Measurements from ENCODE around the gene SUN1. TPM values are rescaled to one million over a fixed set of nuclear protein-coding genes. Genes with fewer than 3 reads are reported as not detected.

SUN1 gene
- total and polyA plus RNA-seq, 2 donors from 2014 or later: 40.4 to 168 TPM

- Histone ChIP-seq H3K4me3 (ENCODE audit: low read length in 3 of 3) (no peak overlapping the region), H3K27ac (ENCODE audit: low read depth in 2 of 2, low read length in 2 of 2) (no peak overlapping the region), H3K9ac (ENCODE audit: low read length in 3 of 3) (no peak overlapping the region), H3K4me1 (ENCODE audit: control insufficient read depth in 2 of 3, insufficient read depth in 2 of 3, low read depth in 1 of 3, low read length in 3 of 3) (no peaks in the 10 kb centered on the region), H3K27me3 (ENCODE audit: control insufficient read depth, insufficient read depth, low read length) (no peaks in the 10 kb centered on the region), H3K9me3 (ENCODE audit: control insufficient read depth in 2 of 3, insufficient read depth in 1 of 3, low read length in 3 of 3) (no peaks in the 10 kb centered on the region), H3K36me3 (ENCODE audit: control insufficient read depth in 2 of 3, insufficient read depth in 3 of 3, low read length in 3 of 3) (peaks cover 2 to 25% (median 13%) of the 10 kb centered on the region in 3 donors)
- DNase-seq (peak in 1 of 5 donors; percentile 65), FAIRE-seq (no peak)
- intact Hi-C loops (cut with DNase I): loop anchor here (10.0 kb wide), 1 partner anchor 91 kb away; the partner anchor contains the start of gene GET4
- TF ChIP-seq CTCF (IDR thresholded peaks at IDR 0.05; ENCODE audit: borderline replicate concordance, extremely low read depth, insufficient read depth): no peak
Measured at GRCh38 chr7:783556-784490, 48.5 kb upstream of the SUN1 start.

- DNase-seq (peak in 1 of 5 donors; percentile 51), FAIRE-seq (no peak)
- peaks cover 2 to 23% (median 10%) of the 10 kb centered on the region in 3 donors for H3K36me3 ChIP-seq (ENCODE audit: control insufficient read depth in 2 of 3, insufficient read depth in 3 of 3, low read length in 3 of 3)
- no peaks in the 10 kb centered on the region for H3K4me1 ChIP-seq (ENCODE audit: control insufficient read depth in 2 of 3, insufficient read depth in 2 of 3, low read depth in 1 of 3, low read length in 3 of 3)
- H3K27me3 ChIP-seq (ENCODE audit: control insufficient read depth, insufficient read depth, low read length): no peaks in the 10 kb centered on the region
- H3K27ac ChIP-seq (ENCODE audit: low read depth in 2 of 2, low read length in 2 of 2): no peak overlapping the region
- H3K9me3 ChIP-seq (ENCODE audit: control insufficient read depth in 2 of 3, insufficient read depth in 1 of 3, low read length in 3 of 3): no peaks in the 10 kb centered on the region
- H3K9ac ChIP-seq (ENCODE audit: low read length in 3 of 3): no peak overlapping the region
- intact Hi-C loops (cut with DNase I): loop anchor here (10.0 kb wide), 1 partner anchor 90 kb away; the partner anchor contains the start of gene GET4
- no peak overlapping the region for H3K4me3 ChIP-seq (ENCODE audit: low read length in 3 of 3)
- TF ChIP-seq CTCF (IDR thresholded peaks at IDR 0.05; ENCODE audit: borderline replicate concordance, extremely low read depth, insufficient read depth): no peak
Measured at GRCh38 chr7:784971-785370, 47.3 kb upstream of the SUN1 start.

GRCh38 chr7:785416-785815, 46.9 kb upstream of the SUN1 start:
- Histone ChIP-seq H3K27me3 (ENCODE audit: control insufficient read depth, insufficient read depth, low read length) (no peaks in the 10 kb centered on the region), H3K27ac (ENCODE audit: low read depth in 2 of 2, low read length in 2 of 2) (no peak overlapping the region), H3K4me1 (ENCODE audit: control insufficient read depth in 2 of 3, insufficient read depth in 2 of 3, low read depth in 1 of 3, low read length in 3 of 3) (no peaks in the 10 kb centered on the region), H3K9ac (ENCODE audit: low read length in 3 of 3) (no peak overlapping the region), H3K4me3 (ENCODE audit: low read length in 3 of 3) (no peak overlapping the region), H3K36me3 (ENCODE audit: control insufficient read depth in 2 of 3, insufficient read depth in 3 of 3, low read length in 3 of 3) (peaks cover 2 to 23% (median 10%) of the 10 kb centered on the region in 3 donors), H3K9me3 (ENCODE audit: control insufficient read depth in 2 of 3, insufficient read depth in 1 of 3, low read length in 3 of 3) (no peaks in the 10 kb centered on the region)
- FAIRE-seq: no peak
- DNase-seq: peak in 1 of 5 donors; percentile 76
- intact Hi-C loops (cut with DNase I): loop anchor here (10.0 kb wide), 1 partner anchor 89 kb away; the partner anchor contains the start of gene GET4
- TF ChIP-seq CTCF (IDR thresholded peaks at IDR 0.05; ENCODE audit: borderline replicate concordance, extremely low read depth, insufficient read depth): no peak

Data from kidney (tissue), 14 donors.